NCI-H1048 (cell line): Measurements from ENCODE around the gene GNG7.
"Not testable (repeated sequence)": the region's sequence is repeated elsewhere in the genome, so short reads cannot be mapped to it uniquely, and the experiment has no call there.

Experiments
- DNase-seq: peaks from one replicate; lab custom pipeline; 2025; lab: John Stamatoyannopoulos, UW

GNG7 gene

DNA sequence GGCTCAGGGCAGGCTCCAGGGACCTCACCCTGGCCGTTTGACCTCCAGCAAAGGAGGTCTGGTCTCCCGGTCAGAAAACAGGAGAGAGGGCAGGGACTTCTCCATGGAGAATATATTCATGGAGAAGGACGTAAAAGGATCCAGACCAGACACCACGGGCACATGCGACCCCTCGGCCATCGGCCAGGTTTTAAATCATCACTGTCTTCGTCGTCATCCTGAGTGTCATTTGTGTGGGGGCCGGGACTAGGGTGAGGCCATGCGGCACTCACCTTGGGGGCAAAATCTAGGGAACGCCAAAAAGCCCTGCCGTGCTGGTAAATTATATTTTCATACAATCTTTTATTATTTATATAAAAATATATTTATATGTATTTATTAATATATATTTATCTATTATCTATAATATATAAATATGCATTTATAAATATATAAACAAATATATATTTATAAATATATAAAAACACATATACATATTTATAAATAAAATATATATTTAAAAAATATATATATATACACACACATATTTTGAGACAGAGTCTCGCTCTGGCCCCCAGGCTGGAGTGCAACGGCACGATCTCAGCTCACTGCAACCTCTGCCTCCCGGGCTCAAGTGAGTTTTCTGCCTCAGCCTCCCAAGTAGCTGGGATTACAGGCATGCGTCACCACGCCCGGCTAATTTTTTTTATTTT is 151.2 kb downstream of the GNG7 start:
- DNase-seq = no peak

DNA sequence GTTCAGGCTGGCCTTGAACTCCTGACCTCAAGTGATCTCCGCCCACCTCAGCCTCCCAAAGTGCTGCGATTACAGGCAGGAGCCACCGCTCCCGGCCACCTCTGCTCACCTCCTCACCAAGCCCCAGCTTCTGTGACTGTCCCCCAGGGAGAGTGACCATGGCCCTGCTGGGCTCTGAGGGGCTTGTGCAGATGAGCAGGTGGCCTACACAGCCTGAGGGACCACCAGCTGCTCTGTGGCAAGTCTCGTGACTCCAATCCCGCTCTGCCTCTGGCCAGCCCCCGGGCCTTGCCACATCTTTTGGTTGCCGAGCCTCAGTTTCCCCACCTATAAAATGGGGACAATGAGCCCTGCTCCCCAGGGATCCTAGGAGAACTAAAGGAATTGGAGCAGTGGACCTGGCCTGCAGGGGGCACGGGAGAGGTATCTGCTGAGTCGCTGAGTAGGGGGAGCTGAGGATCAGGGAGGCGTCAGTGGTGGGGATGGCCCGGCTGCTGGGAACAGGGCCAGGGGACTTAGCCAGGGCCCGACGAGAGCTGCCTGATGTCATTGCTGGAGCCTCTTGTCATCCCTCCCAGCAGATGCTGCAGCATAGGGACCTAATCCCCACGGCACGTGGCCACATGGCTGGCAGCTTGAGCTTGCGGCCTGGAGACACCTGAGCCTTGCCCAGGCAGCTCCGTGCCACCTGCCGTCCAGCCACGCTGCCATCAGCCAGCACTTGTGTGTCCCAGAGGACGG is 151.9 kb downstream of the GNG7 start:
- DNase-seq = no peak

- no peak for DNase-seq
These were observed 152.7 kb downstream of the GNG7 start for GRCh38 chr19:2549701-2550191.

DNA sequence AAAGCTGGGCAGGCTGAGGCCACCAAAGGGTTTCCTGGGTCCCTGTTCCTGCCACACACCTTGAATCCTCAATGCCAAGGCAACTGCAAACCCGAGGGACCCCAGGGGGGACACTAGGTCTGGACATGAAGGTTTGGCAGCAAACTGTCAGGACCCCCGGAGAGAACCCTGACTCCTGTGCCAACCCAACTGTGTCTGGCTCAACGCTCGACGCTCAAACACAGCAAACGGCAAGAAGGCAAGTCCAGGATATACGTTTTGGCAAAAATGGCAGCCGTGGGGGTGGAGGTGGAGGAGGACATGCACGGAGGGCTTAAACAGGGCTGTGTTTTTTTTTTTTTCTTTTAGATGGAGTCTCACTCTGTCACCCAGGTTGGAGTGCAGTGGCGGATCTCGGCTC is 153.5 kb downstream of the GNG7 start:
- no peak for DNase-seq

DNA sequence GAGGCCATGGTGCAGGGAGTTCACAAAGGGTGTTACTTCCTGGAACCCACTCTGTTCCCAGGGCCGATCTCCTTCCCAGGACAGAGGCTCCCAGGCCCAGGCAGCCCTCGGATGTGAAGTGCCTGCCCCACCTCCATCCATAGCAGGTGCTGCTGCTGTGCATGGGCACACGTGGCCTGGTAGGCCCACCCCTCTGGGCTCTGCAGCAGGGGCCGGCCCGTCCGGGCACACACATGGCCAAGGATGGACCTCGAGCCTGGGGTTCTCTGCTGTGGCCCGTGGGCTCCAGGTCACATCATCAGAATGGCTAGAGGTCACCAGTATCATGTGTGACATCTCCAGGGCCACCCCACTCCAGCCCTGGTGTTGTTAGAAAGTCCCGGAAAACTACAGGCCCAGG is 154.8 kb downstream of the GNG7 start:
- DNase-seq = no peak

DNA sequence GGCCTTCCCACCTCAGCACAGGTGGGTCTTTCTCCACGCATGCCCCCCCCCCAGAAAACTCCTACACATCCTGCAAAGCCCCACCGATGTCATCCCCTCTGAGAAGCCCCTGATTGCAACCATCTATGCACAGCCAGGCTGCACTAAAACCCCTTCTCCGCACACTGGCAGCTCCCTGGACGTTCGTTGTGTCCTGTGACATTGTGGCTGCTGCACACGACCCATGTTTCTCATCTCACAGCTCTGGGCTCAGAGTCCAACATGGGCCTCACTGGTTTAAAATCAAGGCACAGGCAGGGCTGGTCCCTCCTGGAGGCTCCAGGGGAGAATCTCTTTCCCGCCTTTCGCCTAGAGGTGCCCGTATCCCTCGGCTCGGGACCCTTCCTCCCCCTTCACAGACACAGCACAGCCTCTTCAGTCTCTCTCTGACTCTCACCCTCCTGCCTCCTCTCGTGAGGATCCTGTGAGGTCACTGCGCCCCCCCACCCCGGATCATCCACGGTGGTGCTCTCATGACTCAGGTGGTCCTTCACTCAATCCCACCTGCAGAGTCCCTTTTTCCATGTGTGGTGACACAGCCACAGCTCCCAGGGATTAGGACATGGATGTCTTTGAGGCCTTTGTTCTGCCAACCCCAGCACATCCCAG is 155.3 kb downstream of the GNG7 start:
- no peak for DNase-seq

DNA sequence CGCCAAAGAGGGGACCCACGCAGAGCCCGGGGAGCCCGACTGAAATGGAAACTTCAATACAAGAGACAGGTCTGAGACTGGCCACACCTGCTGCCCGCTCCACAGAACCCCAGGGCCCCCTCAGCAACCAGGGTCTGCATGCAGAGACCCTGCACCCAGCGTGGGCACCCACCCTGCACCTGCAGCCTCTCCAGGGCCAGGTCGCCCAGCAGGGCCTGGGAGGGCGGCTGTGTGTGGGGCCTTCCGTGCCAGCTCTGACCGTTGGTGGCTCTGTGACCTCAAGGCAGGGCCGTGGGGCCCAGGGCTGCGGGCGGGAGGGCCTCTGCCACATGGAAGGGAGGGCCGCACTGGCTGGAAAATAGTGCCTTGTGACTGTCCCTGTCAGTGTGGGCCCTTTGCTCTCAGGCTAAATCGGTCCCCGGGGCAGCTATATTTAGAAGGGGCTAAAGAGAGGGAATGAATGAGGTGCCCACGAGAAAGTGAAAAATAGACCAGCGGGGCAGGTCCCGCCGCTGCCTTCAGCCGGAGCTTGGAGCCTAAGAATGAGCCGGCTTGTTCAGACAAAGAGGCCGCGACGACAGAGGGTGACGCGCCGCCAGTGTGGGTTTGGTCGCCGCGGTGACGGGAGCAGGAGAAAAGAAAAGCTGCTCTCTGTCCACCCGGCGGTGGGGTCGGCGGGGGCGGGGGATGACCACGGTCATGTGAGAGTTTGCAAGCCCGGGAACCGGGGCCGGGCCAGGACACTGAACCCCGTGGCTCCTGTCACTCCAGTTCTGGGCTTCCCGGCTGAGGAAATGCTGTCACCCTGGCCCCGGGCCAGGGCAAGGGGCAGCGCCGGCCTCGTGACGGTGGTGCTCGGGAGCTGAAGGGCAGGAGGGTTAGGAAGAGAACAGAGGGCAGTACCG is 156.1 kb downstream of the GNG7 start:
- no peak for DNase-seq

DNA sequence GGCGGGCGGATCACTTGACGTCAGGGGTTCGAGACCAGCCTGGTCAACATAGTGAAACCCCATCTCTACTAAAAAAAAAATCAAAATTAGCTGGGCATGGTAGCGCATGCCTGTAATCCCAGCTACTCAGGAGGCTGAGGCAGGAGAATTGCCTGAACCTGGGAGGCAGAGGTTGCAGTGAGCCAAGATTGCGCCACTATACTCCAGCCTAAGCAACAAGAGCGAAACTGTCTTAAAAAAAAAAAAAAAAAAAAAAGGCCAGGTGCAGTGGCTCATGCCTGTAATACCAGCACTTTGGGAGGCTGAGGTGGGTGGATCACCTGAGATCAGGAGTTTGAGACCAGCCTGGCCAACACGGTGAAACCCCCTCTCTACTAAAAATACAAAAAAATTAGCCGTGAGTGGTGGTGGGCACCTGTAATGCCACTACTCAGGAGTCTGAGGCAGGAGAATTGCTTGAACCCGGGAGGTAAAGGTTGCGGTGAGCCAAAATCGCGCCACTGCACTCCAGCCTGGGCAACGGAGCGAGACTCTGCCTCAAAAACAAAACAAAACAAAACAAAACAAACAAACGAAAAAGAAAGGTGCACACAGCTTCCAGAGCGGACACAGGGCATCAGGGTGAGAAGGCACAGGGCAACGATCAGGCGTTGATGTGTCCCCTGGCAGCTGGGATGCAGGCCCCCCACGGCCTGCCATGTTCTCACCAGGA is 156.9 kb downstream of the GNG7 start:
- DNase-seq = not testable (repeated sequence)

DNA sequence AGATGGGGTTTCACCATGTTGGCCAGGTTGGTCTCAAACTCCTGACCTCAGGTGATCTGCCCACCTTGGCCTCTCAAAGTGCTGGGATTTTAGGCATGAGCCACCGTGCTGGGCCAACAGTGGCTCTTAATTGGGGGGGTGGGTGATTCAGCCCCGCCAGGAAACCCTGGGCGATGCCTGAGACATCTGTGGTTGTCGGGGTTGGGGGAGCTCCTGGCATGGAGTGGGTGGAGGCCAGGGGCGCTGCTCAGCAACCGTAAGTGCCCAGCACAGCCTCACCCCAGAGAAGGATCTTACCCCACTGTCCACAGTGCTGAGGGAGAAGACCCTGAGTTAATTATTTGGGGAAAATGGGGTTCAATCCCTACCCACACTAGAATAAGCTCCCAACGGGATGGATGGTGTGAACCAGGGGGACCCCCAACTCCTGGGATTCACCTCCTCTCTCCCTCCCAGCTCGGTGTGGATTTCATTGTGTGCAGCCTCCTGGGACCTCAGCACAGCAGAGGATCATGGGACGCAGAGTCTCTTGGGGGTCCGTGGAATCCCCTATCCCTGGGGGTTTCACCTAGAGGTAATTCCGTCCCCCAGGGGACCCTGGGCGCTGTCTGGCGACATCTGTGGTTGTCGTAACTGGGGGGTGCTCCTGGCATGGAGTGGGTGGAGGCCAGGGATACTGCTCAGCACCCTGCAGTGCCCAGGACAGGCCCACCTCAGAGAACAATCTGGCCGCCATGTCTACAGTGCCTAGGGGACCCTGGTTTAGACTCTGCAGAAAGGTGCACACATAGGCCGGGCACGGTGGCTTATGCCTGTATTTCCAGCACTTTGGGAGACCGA is 157.7 kb downstream of the GNG7 start:
- no peak for DNase-seq

DNA sequence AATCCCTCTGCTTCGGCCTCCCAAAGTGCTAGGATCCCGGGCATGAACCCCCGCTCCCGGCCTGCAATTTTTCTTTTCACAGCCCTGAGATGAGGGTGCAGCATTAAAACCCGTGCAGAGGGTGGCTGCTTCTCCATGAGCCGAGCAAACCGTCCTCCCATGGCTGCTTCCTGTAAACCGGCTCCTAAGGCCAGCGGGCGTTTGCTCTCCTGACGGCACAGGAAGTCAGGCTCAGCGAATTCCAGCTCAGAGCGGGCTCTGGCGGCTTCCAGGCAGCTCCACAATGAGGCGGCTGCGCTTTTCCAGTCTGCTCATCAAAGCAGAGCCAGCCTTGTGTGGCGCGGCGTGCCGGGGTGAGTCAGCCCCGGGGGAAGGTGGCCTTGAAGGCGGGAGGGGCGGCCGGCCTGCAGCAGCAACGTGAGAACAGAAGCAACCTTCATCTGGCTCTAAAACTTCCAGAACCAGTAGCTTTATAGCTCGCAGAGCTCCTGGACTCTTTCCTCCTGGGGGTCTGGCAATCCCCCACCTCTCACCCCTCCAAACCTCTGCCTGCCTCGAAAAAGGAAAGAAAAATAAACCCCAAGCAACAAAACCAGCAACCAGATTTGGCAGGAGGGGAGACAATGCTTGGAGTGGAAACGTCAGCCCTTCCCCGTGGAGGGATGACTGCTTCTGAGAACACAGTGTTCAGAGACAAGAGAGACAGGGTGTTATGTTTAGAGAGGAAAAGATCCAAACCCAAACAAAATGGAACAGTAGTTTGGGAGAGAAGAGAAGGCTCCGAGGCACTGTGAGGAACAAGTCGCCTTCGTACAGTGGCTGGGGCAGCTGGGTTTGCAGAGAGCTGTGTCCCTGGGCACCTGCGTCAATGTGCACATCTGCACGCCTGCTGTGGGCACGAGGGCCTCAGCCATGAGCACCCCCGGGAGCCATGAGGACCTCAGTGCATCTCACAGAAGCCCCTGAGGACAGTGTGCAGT is 158.7 kb downstream of the GNG7 start:
- no peak for DNase-seq

DNA sequence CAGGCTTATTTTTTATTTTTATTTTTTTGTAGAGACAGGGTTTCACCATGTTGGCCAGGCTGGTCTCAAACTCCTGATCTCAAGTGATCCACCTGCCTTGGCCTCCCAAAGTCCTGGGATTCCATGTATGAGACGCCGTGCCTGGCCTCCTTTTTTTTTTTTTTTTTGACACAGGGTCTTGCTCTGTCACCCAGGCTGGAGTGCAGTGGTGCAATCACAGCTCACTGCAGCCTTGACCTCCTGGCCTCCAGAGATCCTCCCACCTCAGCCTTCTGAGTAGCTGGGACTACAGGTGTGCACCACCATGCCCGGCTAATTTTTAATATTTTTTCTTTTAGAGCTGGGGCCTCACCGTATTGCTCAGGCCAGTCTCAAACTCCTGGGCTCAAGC is 159.4 kb downstream of the GNG7 start:
- not testable (repeated sequence) for DNase-seq

GRCh38 chr19:2542341-2543069 is 160.0 kb downstream of the GNG7 start:
- no peak for DNase-seq

DNA sequence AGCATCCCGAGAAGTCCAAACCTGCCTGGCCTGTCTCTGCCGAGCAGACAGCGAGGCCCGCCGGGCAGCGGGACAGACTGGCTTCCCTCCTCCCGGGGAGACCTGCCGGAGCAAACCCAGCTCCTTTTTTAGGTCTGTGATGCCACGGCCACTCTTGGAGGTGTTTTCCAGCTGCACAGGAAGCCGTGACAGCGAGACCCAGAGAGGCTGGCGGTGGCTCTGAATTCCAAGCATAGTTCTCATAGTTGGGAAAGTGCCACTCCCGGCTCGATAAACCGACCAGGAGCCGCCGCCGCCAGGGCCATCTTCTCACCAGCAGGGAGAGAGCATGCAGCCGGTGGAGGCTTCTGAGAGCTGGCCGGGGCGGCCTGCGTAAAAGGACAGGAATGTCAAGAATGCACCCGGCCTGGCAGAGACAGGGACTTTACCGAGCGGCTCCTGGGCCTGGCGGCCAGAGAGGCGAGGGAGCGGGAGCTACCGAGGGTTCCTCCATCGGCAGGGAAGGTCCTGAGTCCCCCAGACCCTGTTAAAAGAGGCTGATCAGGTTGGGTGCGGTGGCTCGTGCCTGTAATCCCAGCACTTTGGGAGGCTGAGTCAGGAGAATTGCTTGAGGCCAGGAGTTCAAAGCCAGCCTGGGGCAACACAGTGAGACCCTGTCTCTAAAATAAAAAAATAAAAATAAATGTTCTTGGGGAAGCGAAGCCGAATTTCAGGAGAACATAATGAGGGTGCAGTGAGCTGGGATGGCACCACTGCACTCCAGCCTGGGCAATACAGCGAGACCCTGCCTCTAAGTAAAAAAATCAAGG is 161.6 kb downstream of the GNG7 start:
- DNase-seq = peak; percentile 41

DNA sequence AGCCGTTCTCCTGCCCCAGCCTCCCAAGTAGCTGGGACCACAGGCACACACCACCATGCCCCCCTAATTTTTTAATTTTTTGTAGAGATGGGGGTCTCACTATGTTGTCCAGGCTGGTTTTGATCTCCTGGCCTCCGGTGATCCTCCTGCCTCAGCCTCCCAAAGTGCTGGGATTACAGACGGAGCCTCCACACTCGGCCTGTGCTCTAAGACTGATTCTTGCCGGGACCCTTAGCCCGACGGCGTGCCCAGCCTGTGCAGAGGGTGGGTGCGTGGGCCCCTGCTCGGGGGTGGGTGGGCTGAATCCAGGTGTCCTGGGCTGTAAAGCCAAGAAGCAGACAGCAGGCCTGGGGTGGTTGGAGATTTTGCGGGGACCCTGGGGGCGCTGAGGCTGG is 162.2 kb downstream of the GNG7 start:
- DNase-seq = no peak

- no peak for DNase-seq
These were observed 164.3 kb downstream of the GNG7 start for GRCh38 chr19:2538096-2538757.

DNA sequence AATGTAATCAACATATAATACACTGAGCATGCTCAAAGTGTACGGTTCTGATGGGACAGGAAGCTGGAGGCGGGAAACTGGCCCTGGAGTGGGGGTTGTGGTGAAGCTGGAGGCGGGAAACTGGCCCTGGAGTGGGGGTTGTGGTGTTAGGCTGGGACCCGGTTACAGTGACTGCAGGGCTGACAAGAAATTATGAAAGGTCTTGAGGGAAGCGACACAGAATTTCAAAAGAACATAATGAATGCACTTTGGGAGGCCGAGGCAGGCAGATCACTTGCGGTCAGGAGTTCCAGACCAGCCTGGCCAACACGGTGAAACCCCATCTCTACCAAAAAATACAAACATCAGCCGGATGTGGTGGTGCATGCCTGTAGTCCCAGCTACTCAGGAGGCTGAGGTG is 164.9 kb downstream of the GNG7 start:
- DNase-seq = not testable (repeated sequence)

GRCh38 chr19:2536461-2536860 is 166.0 kb downstream of the GNG7 start:
- no peak for DNase-seq
